ENCODE measurements around the gene PLEKHA1.

GRCh38 chr10:122327237-122328206, 47.0 kb upstream of the PLEKHA1 start:
- TF ChIP-seq CTCF (IDR thresholded peaks at IDR 0.05) = no peak
- no peak for TF ChIP-seq POLR2A (IDR thresholded peaks at IDR 0.05)

All from tibial nerve (tissue), 3 donors.